CD14-positive monocyte (primary cell): ENCODE results near the gene SPATA22. TPM values are rescaled to one million over a fixed set of nuclear protein-coding genes. Genes with fewer than 3 reads are reported as not detected.

ENCODE experiments used
- DNase-seq, 3 donors: peaks; one replicate each; pipeline ENCODE4 v3.0.0-alpha.2; 2011 to 2022
- H2AFZ ChIP-seq: 2 replicates; pipeline ENCODE4 v1.6.0; 2012; ENCODE audit warnings: mild to moderate bottlenecking, low read depth, low read length, inconsistent platforms; ENCODE audit not compliant: insufficient read depth, poor library complexity, severe bottlenecking
- H3K27ac ChIP-seq, 2 donors: 1 replicate in 1 of 2; 2 replicates in 1 of 2; pipeline ENCODE4 v1.5.1; 2012 to 2013; ENCODE audit warnings: low read length in 2 of 2, control low read depth in 1 of 2, inconsistent platforms in 1 of 2, low read depth in 1 of 2, mild to moderate bottlenecking in 1 of 2
- H3K27me3 ChIP-seq, 2 donors: one replicate each; pipeline versions ENCODE4 v1.6.0 to v1.6.1; 2011 to 2013; ENCODE audit warnings: low read length in 2 of 2; ENCODE audit not compliant: control insufficient read depth in 2 of 2, insufficient read depth in 2 of 2
- H3K36me3 ChIP-seq, 2 donors: replicated peaks in 1 of 2; 1 replicate in 1 of 2; 2 replicates in 1 of 2; pipeline versions ENCODE4 v1.5.1 to v1.6.1; 2012 to 2013; ENCODE audit warnings: low read length in 2 of 2, control low read depth in 1 of 2, inconsistent platforms in 1 of 2, mild to moderate bottlenecking in 1 of 2; ENCODE audit not compliant: insufficient read depth in 2 of 2, control insufficient read depth in 1 of 2
- H3K4me1 ChIP-seq, 2 donors: 1 replicate in 1 of 2; 2 replicates in 1 of 2; pipeline versions ENCODE4 v1.5.1 to v1.6.1; 2012 to 2013; ENCODE audit warnings: low read length in 2 of 2, control low read depth in 1 of 2, inconsistent platforms in 1 of 2, mild to moderate bottlenecking in 1 of 2, moderate library complexity in 1 of 2; ENCODE audit not compliant: insufficient read depth in 2 of 2, control insufficient read depth in 1 of 2
- H3K4me2 ChIP-seq: replicated peaks from 2 replicates; pipeline ENCODE3; 2012; ENCODE audit warnings: low read length, moderate library complexity, mild to moderate bottlenecking; ENCODE audit not compliant: poor library complexity, severe bottlenecking; ENCODE audit errors: extremely low read depth
- H3K4me3 ChIP-seq, 3 experiments: fragments of 200-600 bp in 1 of 3; sonication (generic) in 1 of 3; replicated peaks in 1 of 3; 1 replicate in 2 of 3; 2 replicates in 1 of 3; pipeline ENCODE4 v1.5.1; 2011 to 2013; ENCODE audit warnings: low read length in 3 of 3, mild to moderate bottlenecking in 3 of 3, control low read depth in 2 of 3, low read depth in 2 of 3, inconsistent platforms in 1 of 3, moderate library complexity in 1 of 3
- H3K79me2 ChIP-seq: 2 replicates; pipeline ENCODE4 v1.6.0; 2012; ENCODE audit warnings: mild to moderate bottlenecking, control low read depth, inconsistent platforms, low read length, moderate library complexity; ENCODE audit not compliant: insufficient read depth
- H3K9ac ChIP-seq: 2 replicates; pipeline ENCODE4 v1.6.0; 2017; ENCODE audit warnings: low read length, mild to moderate bottlenecking; ENCODE audit not compliant: insufficient read depth, poor library complexity, severe bottlenecking
- H3K9me3 ChIP-seq, 2 donors: replicated peaks in 1 of 2; 1 replicate in 1 of 2; 2 replicates in 1 of 2; pipeline versions ENCODE4 v1.5.1 to v1.6.1; 2012 to 2013; ENCODE audit warnings: low read length in 2 of 2, control low read depth in 1 of 2; ENCODE audit not compliant: control insufficient read depth in 1 of 2, insufficient read depth in 1 of 2
- H4K20me1 ChIP-seq: 2 replicates; pipeline ENCODE4 v1.6.0; 2012; ENCODE audit warnings: mild to moderate bottlenecking, low read length, control low read depth, moderate library complexity; ENCODE audit not compliant: insufficient read depth
- H3K27ac Mint-ChIP-seq, 7 donors: one replicate each; pipeline ENCODE4 v1.8.0; 2020; ENCODE audit warnings: mild to moderate bottlenecking in 7 of 7, mixed read lengths in 7 of 7, moderate library complexity in 6 of 7, inconsistent platforms in 2 of 7
- H3K27me3 Mint-ChIP-seq, 3 donors: one replicate each; pipeline ENCODE4 v1.8.0; 2021 to 2022; ENCODE audit warnings: low read depth in 3 of 3, mild to moderate bottlenecking in 3 of 3, mixed read lengths in 3 of 3, moderate library complexity in 3 of 3, inconsistent platforms in 1 of 3
- H3K36me3 Mint-ChIP-seq, 2 donors: one replicate each; pipeline ENCODE4 v1.8.0; 2020; ENCODE audit warnings: mixed read lengths in 2 of 2, inconsistent platforms in 1 of 2, mild to moderate bottlenecking in 1 of 2
- H3K4me1 Mint-ChIP-seq: one replicate; pipeline ENCODE4 v1.8.0; 2020; ENCODE audit warnings: mild to moderate bottlenecking, mixed read lengths
- H3K4me3 Mint-ChIP-seq, 2 donors: one replicate each; pipeline ENCODE4 v1.8.0; 2020; ENCODE audit warnings: mild to moderate bottlenecking in 2 of 2, mixed read lengths in 2 of 2, moderate library complexity in 1 of 2
- H3K9me3 Mint-ChIP-seq, 7 donors: one replicate each; pipeline ENCODE4 v1.8.0; 2020 to 2022; ENCODE audit warnings: mixed read lengths in 7 of 7, mild to moderate bottlenecking in 6 of 7, moderate library complexity in 6 of 7, inconsistent platforms in 2 of 7
- CTCF ChIP-seq: fragments of 200-600 bp; IDR thresholded peaks from one replicate; pipeline ENCODE4 v1.8.0; 2022; ENCODE audit warnings: antibody characterized with exemption, mild to moderate bottlenecking
- WGBS: methylation state at CpG from one replicate; pipeline ENCODE4 v1.1.5; 2013; ENCODE audit warnings: missing lambda C conversion rate; ENCODE audit not compliant: insufficient coverage; 5-methylcytosine and 5-hydroxymethylcytosine counted together
- intact Hi-C, 2 donors: fragments of 100-400 bp; cut with micrococcal nuclease; formaldehyde crosslinking; loops; one replicate each; pipeline versions ENCODE4 v1.15.0 to v1.15.1; 2023
- polyA plus RNA-seq, 3 donors: library from polyadenylated mRNA; depleted of rRNA in 1 of 3; unstranded in 2 of 3; stranded (reverse) in 1 of 3; fragments of 300-500 nt in 2 of 3; fragments of >200 nt in 1 of 3; fragmentation: Illumina TruSeq in 2 of 3; gene quantifications; 1 replicate in 2 of 3; 2 replicates in 1 of 3; pipeline ENCODE4 v1.2.3, GENCODE V29; 2012 to 2021

Gene SPATA22
- polyA plus RNA-seq, 3 donors = 0.13 TPM; not detected in 2

DNA sequence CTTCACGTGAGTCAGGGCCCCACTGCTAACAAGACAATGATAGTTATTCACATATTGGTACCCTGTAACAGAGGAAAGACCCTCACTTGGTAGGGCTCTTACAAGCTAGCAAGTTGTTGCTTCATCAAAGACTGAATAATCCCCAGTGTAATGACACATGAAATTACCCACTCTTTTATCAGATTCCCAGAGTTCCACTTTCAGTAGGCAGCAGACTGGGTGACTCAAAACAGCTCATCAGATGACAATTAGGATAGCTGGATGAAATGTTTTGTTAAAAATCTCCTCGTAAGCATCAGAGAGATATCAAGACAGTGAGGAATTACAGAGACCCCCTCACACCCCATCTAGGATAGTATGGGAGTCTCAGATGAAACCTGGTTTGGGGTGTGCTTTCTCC, 31.2 kb downstream of the SPATA22 start:
- H3K27me3 ChIP-seq = peaks cover 0 to 5% of the 10 kb centered on the region in 2 donors
- H3K36me3 ChIP-seq = no peaks in the 10 kb centered on the region
- H3K79me2 ChIP-seq = no peaks in the 10 kb centered on the region
- no peaks in the 10 kb centered on the region for H4K20me1 ChIP-seq
- no peaks in the 10 kb centered on the region for H3K36me3 Mint-ChIP-seq
- H3K4me1 Mint-ChIP-seq = no peaks in the 10 kb centered on the region
- H3K27ac Mint-ChIP-seq = no peak overlapping the region
- H3K4me3 Mint-ChIP-seq = no peak overlapping the region
- H3K9ac ChIP-seq = no peak overlapping the region
- H3K9me3 Mint-ChIP-seq = peaks cover 0 to 2% (median 0%) of the 10 kb centered on the region in 7 donors
- H2AFZ ChIP-seq = no peak overlapping the region
- H3K4me2 ChIP-seq = no peak overlapping the region
- H3K27ac ChIP-seq = no peak overlapping the region
- H3K4me3 ChIP-seq = no peak overlapping the region
- no peak for DNase-seq
- TF ChIP-seq CTCF = no peak
- 100% methylated on average over 1 of the region's 2 CpGs for WGBS
- intact Hi-C loops = no loop called here
- no peaks in the 10 kb centered on the region for H3K4me1 ChIP-seq
- H3K9me3 ChIP-seq = no peaks in the 10 kb centered on the region
- peaks cover 3 to 10% (median 8%) of the 10 kb centered on the region in 3 donors for H3K27me3 Mint-ChIP-seq

GRCh38 chr17:3438368-3438767, 33.3 kb downstream of the SPATA22 start:
- intact Hi-C loops = no loop called here
- H4K20me1 ChIP-seq = no peaks in the 10 kb centered on the region

More at GRCh38 chr17:3438368-3438767, 33.3 kb downstream of the SPATA22 start:
- H3K27ac Mint-ChIP-seq = no peak overlapping the region
- H3K4me2 ChIP-seq = no peak overlapping the region
- no peak overlapping the region for H3K4me3 Mint-ChIP-seq
- no peak overlapping the region for H2AFZ ChIP-seq
- H3K36me3 ChIP-seq = no peaks in the 10 kb centered on the region
- H3K79me2 ChIP-seq = no peaks in the 10 kb centered on the region
- no peak for TF ChIP-seq CTCF
- no peak for DNase-seq
- H3K9me3 Mint-ChIP-seq = peaks cover 0 to 3% (median 0%) of the 10 kb centered on the region in 7 donors
- H3K9ac ChIP-seq = no peak overlapping the region
- peaks cover 5 to 15% (median 8%) of the 10 kb centered on the region in 3 donors for H3K27me3 Mint-ChIP-seq
- no peaks in the 10 kb centered on the region for H3K9me3 ChIP-seq
- no peaks in the 10 kb centered on the region for H3K4me1 ChIP-seq
- no peak overlapping the region for H3K4me3 ChIP-seq
- H3K36me3 Mint-ChIP-seq = no peaks in the 10 kb centered on the region
- WGBS = 86% methylated on average over 1 of the region's 1 CpG
- H3K27ac ChIP-seq = no peak overlapping the region
- peaks cover 1% of the 10 kb centered on the region for H3K4me1 Mint-ChIP-seq
- H3K27me3 ChIP-seq = peaks cover 0 to 2% of the 10 kb centered on the region in 2 donors
